ENCODE results near the gene THAP8.

THAP8 gene

DNA sequence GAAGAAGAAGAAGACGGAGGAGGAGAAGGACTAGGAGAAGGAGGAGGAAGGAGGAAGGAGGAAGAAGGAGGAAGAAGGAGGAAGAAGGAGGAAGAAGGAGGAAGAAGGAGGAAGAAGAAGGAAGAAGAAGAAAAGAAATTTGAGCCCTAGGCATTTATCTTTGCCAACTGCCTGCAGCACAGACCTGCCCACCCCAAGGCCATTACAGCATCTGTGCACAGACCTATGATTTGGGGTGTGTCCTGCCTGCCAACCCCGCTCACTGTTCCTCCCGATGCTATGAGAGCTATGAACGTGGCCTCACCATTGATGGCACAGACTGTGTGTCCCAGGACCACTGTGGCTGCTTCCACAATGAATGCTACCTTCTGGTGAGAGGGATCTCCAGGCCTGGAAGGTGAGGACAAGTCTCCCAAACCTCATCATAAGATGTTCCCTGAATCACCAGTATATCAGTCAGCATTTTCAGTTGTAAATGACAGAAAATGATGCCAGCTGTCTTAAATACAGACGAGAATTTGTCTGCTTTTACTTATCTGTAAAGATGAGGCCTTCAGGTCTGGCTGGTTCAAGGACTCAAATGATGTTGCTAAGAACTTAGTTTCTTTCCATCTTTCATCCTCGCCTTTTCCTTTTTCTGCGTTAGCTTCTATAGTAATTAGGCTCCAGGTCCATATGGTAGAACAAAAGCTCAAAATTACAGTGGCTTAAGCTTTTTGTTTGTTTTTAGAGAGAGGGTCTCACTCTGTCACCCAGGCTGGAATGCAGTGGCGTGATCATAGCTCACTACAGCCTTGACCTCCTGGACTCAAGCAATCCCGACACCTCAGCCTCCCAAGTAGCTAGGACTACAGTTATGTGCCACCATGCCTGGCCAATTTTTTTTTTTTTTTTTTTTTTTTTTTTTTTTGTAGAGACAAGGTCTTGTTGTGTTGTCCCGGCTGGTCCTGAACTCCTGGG lies 63.0 kb downstream of the THAP8 start:
- no peak overlapping the region for H3K4me2 ChIP-seq (ENCODE audit: low read depth, low read length, poor library complexity, severe bottlenecking)
- no peaks in the 10 kb centered on the region for H3K36me3 ChIP-seq (ENCODE audit: insufficient read depth, low read length)
- H3K9me2 ChIP-seq (replicated peaks; ENCODE audit: low read depth, low read length) = no peaks in the 10 kb centered on the region
- no peaks in the 10 kb centered on the region for H3F3A ChIP-seq (ENCODE audit: low read depth)
- no peaks in the 10 kb centered on the region for H3K9me3 ChIP-seq (ENCODE audit: insufficient read depth, low read depth, low read length)
- no peak overlapping the region for H2AFZ ChIP-seq (ENCODE audit: low read length)
- H3K9ac ChIP-seq (ENCODE audit: low read depth, low read length, poor library complexity, severe bottlenecking) = no peak overlapping the region
- no peak overlapping the region for H3K4me3 ChIP-seq (ENCODE audit: low read length, poor library complexity, severe bottlenecking)
- peaks cover 11% of the 10 kb centered on the region for H3K27me3 ChIP-seq (ENCODE audit: insufficient read depth, low read length, poor library complexity, severe bottlenecking)
- peaks cover 10% of the 10 kb centered on the region for H3K79me2 ChIP-seq (ENCODE audit: insufficient read depth, low read length)
- H3K4me1 ChIP-seq (ENCODE audit: insufficient read depth, low read length, poor library complexity, severe bottlenecking) = peaks cover 11% of the 10 kb centered on the region
- no peak for TF ChIP-seq EZH2phosphoT487 (IDR thresholded peaks at IDR 0.05; ENCODE audit: borderline replicate concordance)
- TF ChIP-seq, protein P1, sequence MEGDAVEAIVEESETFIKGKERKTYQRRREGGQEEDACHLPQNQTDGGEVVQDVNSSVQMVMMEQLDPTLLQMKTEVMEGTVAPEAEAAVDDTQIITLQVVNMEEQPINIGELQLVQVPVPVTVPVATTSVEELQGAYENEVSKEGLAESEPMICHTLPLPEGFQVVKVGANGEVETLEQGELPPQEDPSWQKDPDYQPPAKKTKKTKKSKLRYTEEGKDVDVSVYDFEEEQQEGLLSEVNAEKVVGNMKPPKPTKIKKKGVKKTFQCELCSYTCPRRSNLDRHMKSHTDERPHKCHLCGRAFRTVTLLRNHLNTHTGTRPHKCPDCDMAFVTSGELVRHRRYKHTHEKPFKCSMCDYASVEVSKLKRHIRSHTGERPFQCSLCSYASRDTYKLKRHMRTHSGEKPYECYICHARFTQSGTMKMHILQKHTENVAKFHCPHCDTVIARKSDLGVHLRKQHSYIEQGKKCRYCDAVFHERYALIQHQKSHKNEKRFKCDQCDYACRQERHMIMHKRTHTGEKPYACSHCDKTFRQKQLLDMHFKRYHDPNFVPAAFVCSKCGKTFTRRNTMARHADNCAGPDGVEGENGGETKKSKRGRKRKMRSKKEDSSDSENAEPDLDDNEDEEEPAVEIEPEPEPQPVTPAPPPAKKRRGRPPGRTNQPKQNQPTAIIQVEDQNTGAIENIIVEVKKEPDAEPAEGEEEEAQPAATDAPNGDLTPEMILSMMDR (conservative IDR thresholded peaks at IDR 0.05; ENCODE audit: low read length) = no peak
- H4K20me1 ChIP-seq (ENCODE audit: insufficient read depth, low read length, poor library complexity, severe bottlenecking) = peaks cover 5% of the 10 kb centered on the region

DNA sequence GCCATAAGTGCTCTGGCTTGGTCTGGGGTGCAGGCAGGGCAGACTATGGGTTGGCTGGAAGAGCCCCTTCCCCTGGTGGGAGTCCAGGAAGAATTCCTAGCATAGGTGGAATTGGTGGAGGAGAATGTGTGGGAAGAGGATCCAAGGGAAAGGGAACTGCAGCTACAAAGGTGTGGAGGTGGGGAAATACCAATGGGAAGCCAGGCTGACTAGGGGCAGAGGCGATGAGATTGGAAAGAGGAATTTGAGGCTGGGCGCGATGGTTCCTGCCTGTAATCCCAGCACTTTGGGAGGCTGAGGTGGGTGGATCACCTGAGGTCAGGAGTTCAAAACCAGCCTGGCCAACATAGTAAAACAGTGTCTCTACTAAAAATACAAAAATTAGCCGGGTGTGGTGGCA lies 63.9 kb downstream of the THAP8 start:
- Histone ChIP-seq H3F3A (ENCODE audit: low read depth) (no peaks in the 10 kb centered on the region), H3K79me2 (ENCODE audit: insufficient read depth, low read length) (0 out of 2 replicates have a peak, but pooled peaks cover 2% of the 10 kb centered on the region), H3K4me1 (ENCODE audit: insufficient read depth, low read length, poor library complexity, severe bottlenecking) (peaks cover 5% of the 10 kb centered on the region), H4K20me1 (ENCODE audit: insufficient read depth, low read length, poor library complexity, severe bottlenecking) (no peaks in the 10 kb centered on the region), H2AFZ (ENCODE audit: low read length) (no peak overlapping the region), H3K36me3 (ENCODE audit: insufficient read depth, low read length) (no peaks in the 10 kb centered on the region), H3K27me3 (ENCODE audit: insufficient read depth, low read length, poor library complexity, severe bottlenecking) (peaks cover 13% of the 10 kb centered on the region), H3K4me2 (ENCODE audit: low read depth, low read length, poor library complexity, severe bottlenecking) (no peak overlapping the region), H3K9me2 (replicated peaks; ENCODE audit: low read depth, low read length) (no peaks in the 10 kb centered on the region), H3K4me3 (ENCODE audit: low read length, poor library complexity, severe bottlenecking) (no peak overlapping the region), H3K9me3 (ENCODE audit: insufficient read depth, low read depth, low read length) (no peaks in the 10 kb centered on the region), H3K9ac (ENCODE audit: low read depth, low read length, poor library complexity, severe bottlenecking) (no peak overlapping the region)
- TF ChIP-seq EZH2phosphoT487 (IDR thresholded peaks at IDR 0.05; ENCODE audit: borderline replicate concordance) = no peak
- TF ChIP-seq, protein P1 (conservative IDR thresholded peaks at IDR 0.05; ENCODE audit: low read length) = no peak

DNA sequence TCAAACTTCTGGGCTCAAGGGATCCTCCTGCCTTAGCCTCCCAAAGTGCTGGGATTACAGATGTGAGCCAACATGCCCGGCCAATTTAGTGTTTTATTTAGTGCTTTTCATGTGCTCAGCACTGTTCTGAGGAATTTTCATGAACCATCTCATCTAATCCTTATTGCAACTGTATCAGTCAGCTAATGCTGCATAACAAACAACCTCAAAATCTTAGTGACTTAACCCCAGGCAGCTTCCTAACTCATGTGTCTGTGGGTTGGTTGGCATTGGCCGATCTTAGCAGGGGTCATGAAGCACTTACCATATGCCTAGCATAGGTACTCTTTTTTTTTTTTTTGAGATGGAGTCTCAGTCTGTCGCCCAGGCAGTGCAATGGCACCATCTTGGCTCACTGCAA lies 65.3 kb downstream of the THAP8 start:
- no peaks in the 10 kb centered on the region for H4K20me1 ChIP-seq (ENCODE audit: insufficient read depth, low read length, poor library complexity, severe bottlenecking)
- no peak overlapping the region for H3K4me3 ChIP-seq (ENCODE audit: low read length, poor library complexity, severe bottlenecking)
- no peaks in the 10 kb centered on the region for H3K9me3 ChIP-seq (ENCODE audit: insufficient read depth, low read depth, low read length)
- no peak for TF ChIP-seq EZH2phosphoT487 (IDR thresholded peaks at IDR 0.05; ENCODE audit: borderline replicate concordance)
- TF ChIP-seq, protein P1 (conservative IDR thresholded peaks at IDR 0.05; ENCODE audit: low read length) = no peak
- H3K27me3 ChIP-seq (ENCODE audit: insufficient read depth, low read length, poor library complexity, severe bottlenecking) = peaks cover 13% of the 10 kb centered on the region
- H3F3A ChIP-seq (ENCODE audit: low read depth) = no peaks in the 10 kb centered on the region
- H3K79me2 ChIP-seq (ENCODE audit: insufficient read depth, low read length) = no peaks in the 10 kb centered on the region
- no peaks in the 10 kb centered on the region for H3K36me3 ChIP-seq (ENCODE audit: insufficient read depth, low read length)
- H3K9ac ChIP-seq (ENCODE audit: low read depth, low read length, poor library complexity, severe bottlenecking) = no peak overlapping the region
- no peak overlapping the region for H2AFZ ChIP-seq (ENCODE audit: low read length)
- no peaks in the 10 kb centered on the region for H3K4me1 ChIP-seq (ENCODE audit: insufficient read depth, low read length, poor library complexity, severe bottlenecking)
- no peaks in the 10 kb centered on the region for H3K9me2 ChIP-seq (replicated peaks; ENCODE audit: low read depth, low read length)
- no peak overlapping the region for H3K4me2 ChIP-seq (ENCODE audit: low read depth, low read length, poor library complexity, severe bottlenecking)

Data from Loucy (cell line).